Cardiac fibroblast (primary cell): ENCODE measurements around the gene KCNC1.

Source experiments
- DNase-seq, 2 donors: peaks; one replicate each; pipeline versions ENCODE4 v3.0.0 to v3.0.0-alpha.2; 2010; ENCODE audit warnings: low read depth in 2 of 2
- H3K4me3 ChIP-seq, 2 donors: replicated peaks in 1 of 2; 1 replicate in 1 of 2; 2 replicates in 1 of 2; pipeline ENCODE4 v1.5.1; 2011; ENCODE audit warnings: low read depth in 2 of 2, low read length in 2 of 2, mild to moderate bottlenecking in 2 of 2, moderate library complexity in 1 of 2
- TF ChIP-seq, protein P1 (sequence below): IDR thresholded peaks from one replicate; pipeline ENCODE4 v1.5.1; 2011; ENCODE audit warnings: low read depth, mild to moderate bottlenecking, low read length, inconsistent platforms

The KCNC1 gene

DNA sequence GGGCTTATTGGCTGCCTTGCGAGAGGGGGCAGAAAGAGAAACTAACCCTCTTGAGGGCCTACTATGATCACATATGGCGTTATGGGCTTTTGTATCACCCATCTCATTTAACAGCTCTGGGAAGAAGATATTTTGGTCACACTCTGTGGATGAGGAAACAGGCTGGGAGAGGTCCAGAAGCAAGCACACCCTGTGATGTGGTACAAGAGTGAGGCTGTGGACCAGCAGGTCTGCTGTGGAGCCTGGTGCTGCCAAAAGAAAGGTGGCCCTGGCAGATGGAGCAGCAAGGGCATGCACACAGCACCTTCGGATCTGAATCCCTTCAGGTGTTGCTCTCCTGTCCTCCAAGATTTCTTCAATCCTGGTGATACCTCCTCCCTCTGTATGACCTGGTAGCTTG is 64.1 kb downstream of the KCNC1 start:
- no peak overlapping the region for H3K4me3 ChIP-seq
- TF ChIP-seq, protein P1, sequence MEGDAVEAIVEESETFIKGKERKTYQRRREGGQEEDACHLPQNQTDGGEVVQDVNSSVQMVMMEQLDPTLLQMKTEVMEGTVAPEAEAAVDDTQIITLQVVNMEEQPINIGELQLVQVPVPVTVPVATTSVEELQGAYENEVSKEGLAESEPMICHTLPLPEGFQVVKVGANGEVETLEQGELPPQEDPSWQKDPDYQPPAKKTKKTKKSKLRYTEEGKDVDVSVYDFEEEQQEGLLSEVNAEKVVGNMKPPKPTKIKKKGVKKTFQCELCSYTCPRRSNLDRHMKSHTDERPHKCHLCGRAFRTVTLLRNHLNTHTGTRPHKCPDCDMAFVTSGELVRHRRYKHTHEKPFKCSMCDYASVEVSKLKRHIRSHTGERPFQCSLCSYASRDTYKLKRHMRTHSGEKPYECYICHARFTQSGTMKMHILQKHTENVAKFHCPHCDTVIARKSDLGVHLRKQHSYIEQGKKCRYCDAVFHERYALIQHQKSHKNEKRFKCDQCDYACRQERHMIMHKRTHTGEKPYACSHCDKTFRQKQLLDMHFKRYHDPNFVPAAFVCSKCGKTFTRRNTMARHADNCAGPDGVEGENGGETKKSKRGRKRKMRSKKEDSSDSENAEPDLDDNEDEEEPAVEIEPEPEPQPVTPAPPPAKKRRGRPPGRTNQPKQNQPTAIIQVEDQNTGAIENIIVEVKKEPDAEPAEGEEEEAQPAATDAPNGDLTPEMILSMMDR = no peak

GRCh38 chr11:17799147-17799546 is 64.6 kb downstream of the KCNC1 start:
- DNase-seq = no peak
- H3K4me3 ChIP-seq = no peak overlapping the region
- TF ChIP-seq, protein P1 = no peak

More for the DNA sequence above, 64.1 kb downstream of the KCNC1 start:
- DNase-seq = no peak

DNA sequence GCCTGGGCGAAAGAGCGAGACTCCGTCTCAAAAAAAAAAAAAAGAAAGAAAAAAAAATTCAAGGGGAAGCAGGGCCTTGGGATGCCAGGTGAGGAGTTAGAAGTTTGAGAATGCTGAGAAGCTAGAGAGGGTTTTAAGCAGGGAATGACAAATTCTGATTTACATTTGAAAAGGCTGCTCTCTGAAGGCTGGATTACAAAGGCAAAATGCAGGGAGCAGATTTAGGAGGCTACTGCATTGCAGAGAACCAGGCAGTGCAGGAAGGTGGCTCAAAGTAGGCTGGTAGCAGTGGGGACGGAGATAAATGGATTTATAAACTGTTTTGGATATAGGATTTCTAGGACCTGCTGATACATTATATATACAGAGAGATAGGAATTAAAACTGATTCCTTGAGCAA is 66.6 kb downstream of the KCNC1 start:
- H3K4me3 ChIP-seq = no peak overlapping the region
- TF ChIP-seq, protein P1 = no peak
- DNase-seq = no peak

DNA sequence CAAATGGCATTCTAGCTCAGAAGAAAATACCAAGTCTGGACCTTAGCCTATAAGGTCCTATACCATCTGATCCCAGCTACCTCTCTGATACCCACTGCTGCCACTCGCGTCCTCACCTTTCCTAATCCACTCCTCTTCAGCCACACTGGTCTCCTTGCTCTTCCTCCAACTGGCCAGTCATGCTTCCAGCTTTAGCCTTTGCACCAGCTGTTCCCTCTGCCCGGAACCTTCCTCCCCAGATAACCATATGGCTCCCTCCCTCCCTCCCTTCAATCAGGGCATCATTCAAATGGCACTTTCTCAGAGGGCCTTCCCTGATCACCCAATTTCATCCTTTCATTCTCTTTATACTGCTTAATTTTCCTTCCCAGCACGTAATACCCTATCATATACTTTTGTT is 67.9 kb downstream of the KCNC1 start:
- no peak overlapping the region for H3K4me3 ChIP-seq
- TF ChIP-seq, protein P1 = no peak
- no peak for DNase-seq

DNA sequence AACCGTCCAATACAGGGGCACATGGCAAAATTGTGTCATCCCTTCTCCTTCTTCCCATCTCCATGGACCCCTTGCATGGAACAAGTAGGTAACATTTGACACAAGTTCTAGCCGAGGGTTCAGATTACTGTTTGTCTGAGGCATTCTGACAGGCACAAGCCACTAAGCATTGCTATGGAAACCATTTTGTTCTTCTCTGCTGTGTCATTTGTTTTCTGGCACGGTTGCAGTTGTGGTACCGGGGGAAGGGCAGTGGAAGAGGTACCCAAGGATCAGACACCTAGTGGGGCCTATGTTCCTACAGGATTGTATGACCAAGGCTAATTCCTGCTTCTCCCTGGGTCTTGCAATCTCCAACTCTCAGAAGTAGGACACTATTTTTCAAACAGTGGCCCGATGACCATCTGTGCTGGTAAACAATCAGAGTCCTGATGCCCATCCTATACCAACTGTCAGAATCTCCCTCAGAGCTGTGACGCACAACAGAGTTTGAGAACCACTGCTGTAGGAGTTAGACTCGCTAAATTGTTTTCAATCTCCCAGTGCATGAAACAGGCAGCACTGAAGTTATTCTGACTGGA is 69.3 kb downstream of the KCNC1 start:
- TF ChIP-seq, protein P1 = no peak

GRCh38 chr11:17805043-17805442 is 70.5 kb downstream of the KCNC1 start:
- no peak overlapping the region for H3K4me3 ChIP-seq
- no peak for DNase-seq
- TF ChIP-seq, protein P1 = no peak

More for the DNA sequence above, 69.3 kb downstream of the KCNC1 start:
- H3K4me3 ChIP-seq = no peak overlapping the region
- no peak for DNase-seq

DNA sequence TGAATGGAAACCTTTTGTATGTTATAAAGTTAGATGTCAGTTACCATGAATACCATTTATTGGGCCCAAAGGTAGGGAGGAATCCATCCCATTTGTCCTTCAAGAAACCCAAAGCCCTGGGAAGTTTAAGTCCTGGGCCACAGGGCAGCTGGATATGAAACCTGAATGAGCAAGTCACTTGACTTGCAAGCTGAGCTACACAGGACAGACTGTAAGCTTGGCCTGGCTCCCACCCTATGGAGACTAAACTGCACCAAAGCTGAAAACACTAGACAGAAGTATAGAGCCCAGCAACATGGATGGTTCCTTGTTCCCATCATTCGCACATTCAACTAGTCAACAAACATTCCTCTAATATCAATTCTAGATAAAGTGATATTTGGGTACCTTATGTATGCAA is 71.3 kb downstream of the KCNC1 start:
- DNase-seq = peak in 1 of 2 donors; percentile 19
- TF ChIP-seq, protein P1 = no peak
- no peak overlapping the region for H3K4me3 ChIP-seq
